ENCODE measurements around the gene SYT13.

SYT13 gene

DNA sequence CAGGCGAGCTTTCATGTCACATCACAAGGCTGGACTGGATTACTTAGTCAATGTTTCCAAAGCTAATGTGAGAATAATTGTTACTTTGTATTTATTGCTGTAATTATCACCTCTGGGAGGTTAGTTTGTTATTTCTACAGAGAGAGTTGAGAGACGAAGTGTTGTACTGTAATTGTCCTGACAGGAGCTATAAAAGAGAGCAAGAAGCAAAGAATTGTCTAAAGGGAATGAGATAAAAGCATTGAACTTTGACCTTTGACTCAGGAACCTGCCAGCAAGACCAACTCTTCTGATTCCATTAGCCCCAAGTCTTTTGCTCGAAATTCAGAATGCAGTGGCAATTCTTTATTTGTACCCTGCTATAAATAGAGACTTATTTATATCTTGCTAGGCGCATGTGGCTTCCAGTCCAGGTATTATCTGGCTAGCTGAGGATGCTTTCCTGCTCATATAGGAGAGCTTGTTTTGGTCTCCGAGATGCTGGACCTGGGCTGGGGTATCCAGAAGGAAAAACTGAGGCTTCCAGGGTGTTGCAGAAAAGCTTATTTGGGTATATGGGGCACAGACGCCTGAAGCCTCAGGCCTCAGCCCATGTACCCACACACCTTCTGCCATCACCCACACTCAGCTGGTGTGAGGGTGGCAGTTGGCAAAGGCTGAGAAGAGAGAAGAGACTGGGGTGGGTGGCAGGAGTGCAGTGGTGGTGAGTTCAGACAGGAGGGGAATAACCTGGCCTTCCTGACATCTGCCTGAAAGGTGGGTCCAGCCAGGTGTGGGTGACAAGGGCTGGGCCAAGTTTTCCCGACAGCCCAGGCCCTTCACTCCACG, 40.7 kb downstream of the SYT13 start:
- no peak for DNase-seq

DNA sequence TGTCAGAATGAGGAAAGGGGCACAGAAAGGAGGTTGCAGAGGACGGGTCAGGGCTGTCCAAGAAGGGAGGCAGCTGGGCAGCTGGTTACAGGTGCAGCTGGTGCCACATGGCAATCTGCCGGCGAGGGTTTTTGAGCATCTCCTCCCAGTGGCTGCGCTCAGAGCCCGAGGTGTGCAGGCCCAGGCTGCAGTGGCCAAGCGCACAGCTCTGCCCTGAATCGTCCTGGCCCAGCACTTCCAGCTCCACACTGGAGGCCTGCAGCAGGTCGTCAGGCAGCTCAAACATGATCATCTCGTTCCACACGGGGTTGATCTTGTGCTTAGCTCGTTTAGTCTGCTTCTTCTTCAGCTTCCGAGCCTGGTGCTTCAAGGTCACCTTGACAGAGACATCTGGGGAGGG, 42.2 kb downstream of the SYT13 start:
- no peak for DNase-seq

DNA sequence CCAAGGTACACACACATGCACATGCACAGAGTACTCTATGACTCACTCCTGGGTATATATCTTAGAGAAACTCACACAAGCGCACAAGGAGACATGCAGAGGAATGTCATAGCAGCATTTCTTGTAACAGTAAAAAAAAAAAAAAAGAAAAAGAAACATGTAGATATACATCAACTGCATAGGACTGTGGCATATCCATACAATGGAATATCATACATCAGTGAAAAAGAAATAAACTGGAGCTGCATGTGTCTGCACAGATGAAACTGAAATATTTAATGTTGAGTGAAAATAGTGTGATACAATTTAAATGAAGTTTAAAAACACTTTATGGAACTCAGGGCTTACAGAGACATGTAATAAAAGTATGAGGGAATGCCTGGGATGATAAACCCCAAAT, 46.4 kb downstream of the SYT13 start:
- DNase-seq: no peak

DNA sequence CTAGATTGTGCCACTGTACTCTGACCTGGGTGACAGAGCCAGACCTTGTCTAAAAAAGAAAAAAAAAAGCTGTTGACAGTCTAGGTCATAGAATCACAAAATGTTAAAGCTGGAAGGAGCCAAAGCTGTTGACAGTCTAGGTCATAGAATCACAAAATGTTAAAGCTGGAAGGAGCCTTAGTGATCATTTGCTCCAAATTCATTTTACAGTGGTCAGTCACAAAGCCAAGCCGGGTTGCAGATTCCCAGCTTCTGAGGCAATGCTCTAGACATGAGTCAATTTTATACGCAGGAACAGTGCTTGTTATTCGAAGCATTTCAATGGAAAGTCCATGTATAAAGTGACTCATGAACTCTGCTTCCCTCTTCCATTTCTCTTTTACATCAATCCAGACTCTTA, 47.4 kb downstream of the SYT13 start:
- no peak for DNase-seq

DNA sequence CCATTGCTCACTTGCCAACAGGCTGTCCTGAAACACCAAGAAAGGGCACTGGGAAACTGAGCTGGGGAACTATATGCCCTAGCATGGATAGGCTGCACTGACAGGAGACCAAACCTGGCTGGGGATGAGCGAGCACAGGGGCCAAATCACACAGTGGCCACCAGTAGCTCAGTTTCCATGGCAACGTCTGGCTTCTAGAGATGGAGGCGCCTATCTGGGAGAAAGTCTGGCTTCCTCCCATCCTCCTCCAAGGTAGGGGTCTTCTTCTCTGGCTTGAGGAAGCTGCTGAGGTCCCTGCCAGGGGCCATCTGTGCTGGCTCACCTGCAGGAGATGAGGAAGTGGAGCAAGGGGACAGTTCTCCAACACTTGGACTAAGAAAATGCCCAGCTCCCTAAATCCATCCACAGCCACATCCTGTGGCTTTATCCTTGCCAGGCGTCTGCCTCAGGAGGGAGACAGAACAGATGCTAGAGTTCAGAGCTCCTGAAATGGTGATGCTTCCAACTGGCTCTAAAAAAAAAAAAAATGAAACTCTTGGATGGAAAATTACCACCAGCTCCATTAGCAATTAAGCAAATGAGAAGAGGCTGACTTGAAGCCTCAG, 48.3 kb downstream of the SYT13 start:
- DNase-seq: no peak

DNA sequence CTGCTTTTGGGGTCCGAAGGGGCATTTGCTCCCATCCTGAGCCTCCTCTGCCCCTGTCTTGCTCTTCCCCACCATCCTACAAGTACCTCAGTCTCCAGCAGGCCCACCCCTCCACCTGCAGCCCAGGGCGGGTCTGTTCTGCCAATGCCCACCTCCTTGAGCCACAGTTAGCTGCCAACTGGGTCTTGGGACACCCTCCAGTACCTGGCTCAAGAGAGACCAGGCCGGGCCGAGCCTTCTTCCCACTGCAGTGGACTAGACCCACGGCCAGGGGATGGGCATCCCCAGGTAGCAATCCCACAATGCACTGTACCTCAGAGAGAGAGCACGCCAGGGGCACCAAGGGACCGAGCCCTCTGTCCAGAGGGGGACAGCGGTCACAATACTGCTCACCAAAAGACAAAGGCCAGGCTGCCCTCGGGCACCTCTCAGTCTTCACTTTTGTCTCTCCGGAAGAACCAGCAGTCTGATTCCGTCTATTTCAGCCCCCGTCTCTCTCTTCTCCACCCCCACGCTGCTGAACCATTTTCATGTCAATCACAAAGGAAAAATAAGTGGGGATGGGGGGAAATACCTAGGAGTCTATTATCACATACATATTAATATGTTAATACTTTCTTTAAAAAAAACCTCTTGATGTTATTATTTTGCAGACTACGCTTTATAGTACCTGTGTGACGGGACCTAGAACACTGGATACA, 51.7 kb downstream of the SYT13 start:
- no peak for DNase-seq

DNA sequence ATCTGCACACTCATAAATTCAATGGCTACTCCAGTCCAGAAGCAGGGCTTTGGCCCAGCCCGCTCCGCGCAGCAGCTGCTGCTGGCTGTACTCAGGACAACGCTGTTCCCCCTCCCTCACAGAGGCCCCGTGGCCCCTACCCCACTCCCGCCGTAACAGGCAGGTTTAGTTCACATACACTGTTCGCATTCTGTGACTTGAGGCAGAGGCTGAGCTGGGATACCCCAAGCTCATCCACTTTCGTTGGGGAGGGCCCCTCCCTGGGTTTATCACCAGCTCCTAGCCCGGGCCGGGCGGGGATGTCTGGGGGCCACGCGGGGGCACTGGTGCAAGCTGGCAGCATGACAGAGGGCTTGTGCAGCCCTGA, 52.4 kb downstream of the SYT13 start:
- DNase-seq: no peak

DNA sequence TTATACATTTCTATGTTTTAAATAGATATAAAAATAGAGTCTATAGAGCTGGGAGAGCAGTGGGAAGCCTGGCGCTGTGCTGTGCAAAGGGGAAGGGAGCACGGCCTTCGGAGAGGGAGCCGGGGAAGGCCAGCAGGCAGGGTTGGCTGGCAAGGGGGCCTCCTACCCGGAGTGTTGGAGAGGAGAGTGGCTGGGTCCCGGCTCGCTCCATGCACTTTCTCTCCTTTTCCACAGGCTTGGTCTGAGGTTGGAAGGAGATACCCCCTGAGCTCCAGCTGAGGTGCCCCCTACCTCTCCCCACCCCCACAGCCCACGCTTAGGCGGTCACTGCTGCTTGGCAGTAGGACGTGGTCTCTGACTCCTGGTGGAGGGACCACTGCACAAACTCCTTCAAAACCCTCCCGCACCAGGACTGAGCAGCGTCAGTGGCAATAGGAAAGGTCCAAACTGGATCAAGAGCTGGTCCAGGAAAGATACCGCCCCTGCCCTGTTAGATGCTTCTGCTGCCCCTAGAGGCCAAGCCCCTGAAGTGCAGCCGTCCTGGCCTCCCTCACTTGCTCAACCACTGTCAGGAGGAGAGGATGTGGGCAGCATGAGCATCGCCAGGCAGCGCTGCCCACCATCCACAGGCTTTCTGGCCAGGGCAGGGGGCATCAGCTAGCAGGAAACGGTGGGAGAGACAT, 52.9 kb downstream of the SYT13 start:
- peak; percentile 32 to 86 for DNase-seq

DNA sequence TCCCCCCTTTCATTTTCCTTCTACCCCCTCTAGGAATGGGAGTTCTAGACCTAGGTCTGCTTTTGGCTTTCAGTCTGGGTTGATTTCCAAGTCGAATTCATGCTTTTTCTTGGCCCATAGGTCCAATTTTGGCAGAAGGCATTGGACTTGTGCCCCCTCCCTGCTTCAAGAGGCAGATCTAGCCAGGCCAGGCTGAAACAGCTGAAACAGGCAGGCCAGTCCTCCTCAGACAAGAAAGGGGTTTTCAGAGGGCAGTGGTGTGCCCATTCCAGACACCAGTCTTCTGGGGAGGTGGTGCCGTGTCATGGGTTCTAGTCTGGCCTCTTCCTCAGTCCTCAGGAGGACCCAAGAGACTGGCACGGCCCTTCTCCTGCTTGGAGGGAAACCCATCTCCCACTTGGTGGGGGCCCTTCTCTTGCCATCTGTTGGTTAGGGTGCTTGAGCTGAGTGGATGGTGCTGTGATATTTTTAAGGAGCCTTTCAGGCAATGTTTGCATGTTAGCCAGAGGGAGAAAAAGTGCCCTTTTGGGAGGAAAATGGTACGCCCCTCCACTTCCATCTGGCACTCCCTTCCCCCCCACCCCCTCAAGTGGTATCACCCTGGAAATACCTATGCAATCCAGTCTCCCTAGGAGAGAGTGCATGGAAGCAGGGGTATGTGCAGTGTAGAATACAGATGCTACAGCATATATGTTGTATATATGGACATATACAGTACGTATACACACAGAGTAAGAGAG, 53.6 kb downstream of the SYT13 start:
- no peak for DNase-seq

DNA sequence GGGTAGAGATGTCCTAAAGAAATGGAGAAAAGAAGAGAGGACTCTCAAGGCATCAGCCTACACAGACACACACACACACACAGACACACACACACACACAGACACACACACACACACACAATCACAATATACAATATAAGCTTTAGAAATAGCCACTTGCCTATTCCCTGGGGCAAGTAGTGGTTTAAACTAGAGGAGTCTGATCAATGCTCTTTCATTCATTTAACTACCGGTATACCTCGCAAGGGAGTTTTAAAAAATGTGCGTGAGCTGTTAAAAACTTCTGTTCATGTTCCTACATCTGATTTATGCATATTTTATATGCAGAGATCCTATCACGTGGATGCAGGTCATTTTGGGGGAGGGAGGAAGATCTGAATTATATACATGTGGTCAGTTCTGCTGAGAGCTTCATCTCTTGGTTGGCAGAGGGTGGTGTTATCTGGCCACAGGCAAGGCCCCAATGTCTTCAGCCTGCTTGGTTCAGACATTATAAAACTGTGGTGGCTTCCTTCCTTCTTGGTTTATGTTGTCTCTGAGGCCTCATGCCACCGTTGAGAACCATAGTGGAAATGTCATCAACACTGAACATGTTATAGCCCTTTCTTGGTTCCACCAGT, 56.6 kb downstream of the SYT13 start:
- DNase-seq: no peak

DNA sequence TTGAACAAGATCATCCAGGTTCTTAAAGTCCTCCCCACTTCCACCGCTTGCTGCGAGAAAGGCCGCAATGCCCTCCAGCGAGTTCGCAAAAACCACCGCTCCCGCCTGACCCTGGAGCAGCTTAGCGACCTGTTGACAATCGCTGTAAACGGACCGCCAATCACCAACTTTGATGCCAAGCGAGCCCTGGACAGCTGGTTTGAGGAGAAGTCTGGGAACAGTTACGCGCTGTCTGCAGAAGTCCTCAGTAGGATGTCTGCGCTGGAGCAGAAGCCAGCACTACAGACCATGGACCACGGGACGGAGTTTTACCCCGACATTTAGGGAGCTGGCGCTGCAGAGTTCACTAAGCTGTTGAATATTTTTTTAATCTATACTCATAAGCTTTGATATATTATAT, 58.3 kb downstream of the SYT13 start:
- DNase-seq: no peak

DNA sequence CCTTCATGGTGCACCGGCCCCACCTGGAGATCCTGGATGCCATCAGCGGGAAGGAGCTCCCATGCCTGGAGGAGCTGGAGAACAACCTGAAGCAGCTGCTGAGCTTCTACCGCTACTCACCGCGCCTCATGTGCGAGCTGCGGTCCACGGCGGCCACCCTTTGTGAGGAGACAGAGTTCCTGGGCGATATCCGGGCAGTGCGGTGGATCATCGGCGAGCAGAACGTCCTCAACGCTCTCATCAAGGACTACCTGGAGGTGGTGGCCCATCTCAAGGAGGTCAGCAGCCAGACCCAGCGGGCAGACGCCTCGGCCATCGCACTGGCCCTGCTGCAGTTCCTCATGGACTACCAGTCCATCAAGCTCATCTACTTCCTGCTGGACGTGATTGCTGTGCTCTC, 59.2 kb downstream of the SYT13 start:
- no peak for DNase-seq

DNA sequence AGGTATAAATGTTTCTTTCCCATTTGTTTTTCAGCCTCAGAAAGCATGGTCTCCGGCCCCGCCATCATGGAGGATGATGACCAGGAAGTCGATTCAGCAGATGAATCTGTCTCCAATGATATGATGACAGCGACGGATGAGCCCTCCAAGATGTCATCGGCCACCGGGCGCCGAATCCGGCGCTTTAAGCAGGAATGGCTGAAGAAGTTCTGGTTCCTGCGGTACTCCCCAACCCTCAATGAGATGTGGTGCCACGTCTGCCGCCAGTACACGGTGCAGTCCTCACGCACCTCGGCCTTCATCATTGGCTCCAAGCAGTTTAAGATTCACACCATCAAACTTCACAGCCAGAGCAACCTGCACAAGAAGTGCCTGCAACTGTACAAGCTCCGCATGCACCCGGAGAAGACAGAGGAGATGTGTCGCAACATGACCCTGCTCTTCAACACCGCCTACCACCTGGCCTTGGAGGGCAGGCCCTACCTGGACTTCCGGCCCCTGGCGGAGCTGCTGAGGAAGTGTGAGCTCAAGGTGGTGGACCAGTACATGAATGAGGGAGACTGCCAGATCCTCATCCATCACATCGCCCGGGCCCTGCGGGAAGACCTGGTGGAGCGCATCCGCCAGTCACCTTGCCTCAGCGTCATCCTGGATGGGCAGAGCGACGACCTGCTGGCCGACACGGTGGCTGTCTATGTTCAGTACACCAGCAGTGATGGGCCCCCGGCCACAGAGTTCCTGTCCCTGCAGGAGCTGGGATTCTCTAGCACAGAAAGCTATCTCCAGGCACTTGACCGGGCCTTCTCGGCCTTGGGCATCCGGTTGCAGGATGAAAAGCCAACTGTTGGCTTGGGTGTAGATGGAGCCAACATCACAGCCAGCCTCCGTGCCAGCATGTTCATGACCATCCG, 59.9 kb downstream of the SYT13 start:
- no peak for DNase-seq

DNA sequence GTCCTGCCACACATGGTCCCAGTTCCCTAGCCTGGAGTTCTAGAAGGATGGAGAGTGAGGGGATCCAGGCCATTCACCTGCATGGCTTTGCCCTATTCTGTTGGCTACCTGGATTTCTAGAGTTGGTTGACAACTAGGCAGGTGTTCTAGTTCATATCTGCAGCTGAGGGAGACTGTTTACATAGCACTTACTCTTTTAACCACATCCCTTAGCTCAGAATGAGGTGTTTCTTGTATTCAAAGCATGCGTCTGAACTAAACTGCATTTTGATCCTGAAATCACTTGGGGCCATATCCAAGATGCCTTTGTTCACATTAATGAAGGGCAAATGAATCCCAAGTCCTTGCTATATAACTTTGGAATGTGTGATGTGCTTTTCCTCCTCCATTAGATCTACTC, 60.9 kb downstream of the SYT13 start:
- peak in 1 of 2 experiments; percentile 30 for DNase-seq

DNA sequence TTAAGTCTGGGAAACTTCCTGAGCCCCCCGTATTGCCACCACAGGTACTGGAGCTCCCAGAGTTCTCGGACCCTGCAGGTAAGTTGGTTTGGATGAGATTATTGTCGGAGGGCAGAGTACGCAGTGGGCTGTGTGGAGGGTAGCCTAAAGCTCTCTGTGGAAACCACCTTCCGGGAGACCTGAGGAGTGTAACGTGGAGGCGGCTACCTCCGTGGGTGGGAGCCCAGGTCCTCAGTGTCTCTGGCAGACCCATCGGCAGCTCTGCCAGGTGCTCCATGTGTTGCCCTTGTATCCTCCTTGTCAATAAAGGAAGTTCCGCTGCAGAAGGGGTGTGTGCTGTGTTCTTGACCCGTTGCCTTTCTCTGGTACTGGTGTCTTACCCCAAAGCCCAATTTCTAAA, 61.4 kb downstream of the SYT13 start:
- DNase-seq: no peak

DNA sequence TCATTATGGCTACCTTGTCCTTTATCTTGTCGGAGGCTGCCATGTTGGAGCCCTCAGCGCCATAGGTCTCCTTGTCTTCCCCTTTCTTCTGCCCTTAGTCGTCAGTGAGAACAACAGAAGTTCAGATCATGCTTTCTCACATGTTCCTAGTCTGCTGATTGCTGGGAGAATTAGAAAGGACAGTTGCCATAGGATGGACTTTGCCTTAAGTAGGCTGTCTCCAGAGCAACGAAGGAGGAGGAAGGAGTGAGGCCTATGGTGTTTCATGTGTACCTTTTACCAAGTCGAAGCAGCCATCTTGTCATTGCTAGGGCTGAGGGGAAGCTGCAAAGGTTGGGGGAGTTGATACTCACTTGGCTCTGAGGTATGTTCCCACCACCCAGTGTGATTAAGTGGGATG, 62.6 kb downstream of the SYT13 start:
- DNase-seq: no peak

DNA sequence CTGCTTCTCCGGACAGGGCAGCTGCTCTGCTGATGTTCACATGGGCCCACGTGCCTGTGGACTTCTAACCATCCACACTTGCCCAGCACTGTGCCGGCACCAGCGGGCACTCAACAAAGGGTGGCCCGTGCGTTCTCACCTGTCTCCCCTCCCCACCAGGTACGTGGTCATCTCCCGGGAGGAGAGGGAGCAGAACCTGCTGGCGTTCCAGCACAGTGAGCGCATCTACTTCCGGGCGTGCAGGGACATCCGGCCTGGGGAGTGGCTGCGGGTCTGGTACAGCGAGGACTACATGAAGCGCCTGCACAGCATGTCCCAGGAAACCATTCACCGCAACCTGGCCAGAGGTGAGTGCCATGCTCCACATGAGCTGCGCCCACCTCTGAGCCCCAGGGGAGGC, 66.7 kb downstream of the SYT13 start:
- no peak for DNase-seq

DNA sequence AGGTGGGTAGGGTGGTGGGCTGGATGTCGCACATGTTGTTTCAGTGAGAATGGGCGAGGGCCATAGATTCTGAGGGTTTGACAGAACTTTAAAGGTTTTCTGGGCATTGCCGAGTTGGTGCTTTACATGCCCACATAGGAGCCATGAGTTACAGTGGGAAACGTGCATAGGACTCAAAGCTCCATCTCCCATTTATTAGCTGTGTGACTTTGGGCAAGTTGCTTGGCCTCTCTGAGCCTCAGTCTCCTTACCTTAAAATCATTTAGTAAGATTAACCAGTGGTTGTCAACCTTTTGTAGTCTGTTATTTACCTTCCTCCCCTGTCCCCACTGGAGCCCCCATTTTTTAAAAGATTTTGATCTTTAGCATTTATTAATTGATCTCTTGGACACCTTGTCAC, 67.4 kb downstream of the SYT13 start:
- no peak for DNase-seq

DNA sequence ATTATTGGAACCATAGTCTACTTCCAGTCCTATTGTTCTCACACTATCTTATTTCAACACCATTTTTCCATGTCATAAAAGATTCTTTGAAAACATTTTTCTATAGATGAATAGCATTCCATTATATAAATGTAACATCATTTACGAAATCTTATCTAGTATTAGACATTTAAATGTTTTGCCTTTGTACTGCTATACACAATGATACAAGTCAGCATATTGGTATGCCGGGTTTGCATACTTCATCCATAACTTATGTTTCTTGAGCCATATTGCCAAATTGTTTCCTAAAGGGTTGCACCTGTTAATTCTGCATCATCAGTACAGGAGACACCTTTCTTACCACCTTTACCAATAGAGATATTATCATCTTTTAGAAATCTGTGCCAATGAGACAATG, 68.2 kb downstream of the SYT13 start:
- DNase-seq: no peak

DNA sequence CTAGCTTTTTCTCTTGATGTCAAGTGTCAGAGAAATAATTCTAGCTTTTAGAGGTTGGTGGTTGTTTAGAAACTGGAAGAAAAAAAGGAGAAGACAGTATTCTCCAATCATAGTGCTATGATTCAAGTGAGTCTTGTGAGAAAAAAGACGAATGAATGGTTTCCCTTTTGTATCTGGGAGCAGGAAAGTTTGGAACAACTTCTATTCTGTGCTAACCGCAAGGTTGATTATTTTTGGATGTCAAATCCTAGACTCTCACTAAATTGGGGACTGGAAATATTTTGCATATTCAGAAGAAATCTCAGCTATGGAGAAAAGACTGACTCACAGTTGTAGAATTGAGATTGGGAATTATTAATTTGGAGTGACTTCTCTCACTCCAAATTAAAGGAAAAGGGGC, 69.2 kb downstream of the SYT13 start:
- DNase-seq: no peak

DNA sequence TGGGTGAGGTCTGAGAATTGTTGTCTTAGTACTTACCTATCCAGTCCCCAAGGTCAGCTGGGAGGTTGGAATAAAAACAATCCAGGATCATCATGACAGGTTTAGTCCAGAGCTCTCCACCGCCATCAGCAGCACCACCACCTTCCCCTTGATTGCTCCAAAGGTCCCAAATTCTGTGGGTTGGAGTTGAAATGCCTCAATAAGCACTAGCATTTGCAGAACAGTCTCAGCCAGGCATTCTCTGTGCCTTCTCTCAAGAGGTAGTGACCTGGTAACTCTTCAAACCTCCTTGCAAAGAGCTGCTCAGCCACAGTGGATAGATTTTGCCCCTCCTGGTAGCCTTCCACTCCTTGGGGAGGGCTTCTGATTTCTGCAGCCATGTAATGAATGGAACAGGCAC, 70.1 kb downstream of the SYT13 start:
- DNase-seq: no peak
